Measurements from ENCODE around the gene TMEM171.

The TMEM171 gene

GRCh38 chr5:73120222-73121118 lies at the start of gene TMEM171:
Gene TMEM171 (plus strand): TSS chr5:73120575. CDS start chr5:73123374, 2,799 bp downstream.
- H3K4me1 Mint-ChIP-seq (ENCODE audit: low read depth): peaks cover 29% of the 10 kb centered on the region
- H3K27me3 Mint-ChIP-seq: peaks cover 52% of the 10 kb centered on the region
- H3K4me3 Mint-ChIP-seq: peak within 1 kb of the TSS; percentile 75
- H3K27ac Mint-ChIP-seq: no peak within 1 kb of the TSS
- no peaks in the 10 kb centered on the region for H3K36me3 Mint-ChIP-seq
- no peaks in the 10 kb centered on the region for H3K9me3 Mint-ChIP-seq (ENCODE audit: low read depth)

GRCh38 chr5:73081093-73081492 lies 39.3 kb upstream of the TMEM171 start:
- Mint-ChIP-seq H3K4me1 (ENCODE audit: low read depth) (no peaks in the 10 kb centered on the region), H3K27ac (no peak overlapping the region), H3K36me3 (no peaks in the 10 kb centered on the region), H3K27me3 (peaks cover 6% of the 10 kb centered on the region), H3K4me3 (no peak overlapping the region), H3K9me3 (ENCODE audit: low read depth) (no peaks in the 10 kb centered on the region)

- Mint-ChIP-seq H3K27me3 (peaks cover 16% of the 10 kb centered on the region), H3K4me3 (no peak overlapping the region), H3K9me3 (ENCODE audit: low read depth) (no peaks in the 10 kb centered on the region), H3K4me1 (ENCODE audit: low read depth) (peaks cover 4% of the 10 kb centered on the region), H3K36me3 (no peaks in the 10 kb centered on the region), H3K27ac (no peak overlapping the region)
Observed at GRCh38 chr5:73088026-73088425, 32.3 kb upstream of the TMEM171 start.

GRCh38 chr5:73093943-73094342 lies 26.4 kb upstream of the TMEM171 start:
- Mint-ChIP-seq H3K4me1 (ENCODE audit: low read depth) (peaks cover 6% of the 10 kb centered on the region), H3K27me3 (peaks cover 18% of the 10 kb centered on the region), H3K4me3 (no peak overlapping the region)

GRCh38 chr5:73094415-73094814 lies 26.0 kb upstream of the TMEM171 start:
- no peak overlapping the region for H3K4me3 Mint-ChIP-seq
- peaks cover 18% of the 10 kb centered on the region for H3K27me3 Mint-ChIP-seq
- H3K9me3 Mint-ChIP-seq (ENCODE audit: low read depth): peaks cover 6% of the 10 kb centered on the region
- H3K36me3 Mint-ChIP-seq: no peaks in the 10 kb centered on the region
- H3K4me1 Mint-ChIP-seq (ENCODE audit: low read depth): peaks cover 4% of the 10 kb centered on the region
- H3K27ac Mint-ChIP-seq: no peak overlapping the region

More at GRCh38 chr5:73093943-73094342, 26.4 kb upstream of the TMEM171 start:
- Mint-ChIP-seq H3K27ac (no peak overlapping the region), H3K9me3 (ENCODE audit: low read depth) (peaks cover 6% of the 10 kb centered on the region), H3K36me3 (no peaks in the 10 kb centered on the region)

- no peak overlapping the region for H3K4me3 Mint-ChIP-seq
- peaks cover 4% of the 10 kb centered on the region for H3K4me1 Mint-ChIP-seq (ENCODE audit: low read depth)
- H3K27me3 Mint-ChIP-seq: peaks cover 18% of the 10 kb centered on the region
- no peaks in the 10 kb centered on the region for H3K36me3 Mint-ChIP-seq
- no peak overlapping the region for H3K27ac Mint-ChIP-seq
- peaks cover 6% of the 10 kb centered on the region for H3K9me3 Mint-ChIP-seq (ENCODE audit: low read depth)
Observed at GRCh38 chr5:73095564-73096238, 24.7 kb upstream of the TMEM171 start.

GRCh38 chr5:73096239-73096575 lies 24.2 kb upstream of the TMEM171 start:
- peaks cover 4% of the 10 kb centered on the region for H3K4me1 Mint-ChIP-seq (ENCODE audit: low read depth)
- H3K9me3 Mint-ChIP-seq (ENCODE audit: low read depth): peaks cover 6% of the 10 kb centered on the region
- H3K36me3 Mint-ChIP-seq: no peaks in the 10 kb centered on the region
- H3K27ac Mint-ChIP-seq: no peak overlapping the region
- no peak overlapping the region for H3K4me3 Mint-ChIP-seq
- peaks cover 18% of the 10 kb centered on the region for H3K27me3 Mint-ChIP-seq

- H3K9me3 Mint-ChIP-seq (ENCODE audit: low read depth): peaks cover 6% of the 10 kb centered on the region
- no peaks in the 10 kb centered on the region for H3K36me3 Mint-ChIP-seq
- no peak overlapping the region for H3K27ac Mint-ChIP-seq
- H3K4me3 Mint-ChIP-seq: no peak overlapping the region
- peaks cover 4% of the 10 kb centered on the region for H3K4me1 Mint-ChIP-seq (ENCODE audit: low read depth)
- H3K27me3 Mint-ChIP-seq: peaks cover 15% of the 10 kb centered on the region
Observed at GRCh38 chr5:73097740-73098139, 22.6 kb upstream of the TMEM171 start.

GRCh38 chr5:73100109-73100508 lies 20.3 kb upstream of the TMEM171 start:
- H3K4me1 Mint-ChIP-seq (ENCODE audit: low read depth): no peaks in the 10 kb centered on the region
- H3K9me3 Mint-ChIP-seq (ENCODE audit: low read depth): peaks cover 6% of the 10 kb centered on the region
- H3K27ac Mint-ChIP-seq: no peak overlapping the region
- no peaks in the 10 kb centered on the region for H3K36me3 Mint-ChIP-seq
- no peak overlapping the region for H3K4me3 Mint-ChIP-seq
- peaks cover 18% of the 10 kb centered on the region for H3K27me3 Mint-ChIP-seq

- Mint-ChIP-seq H3K27me3 (peaks cover 12% of the 10 kb centered on the region), H3K4me3 (no peak overlapping the region), H3K4me1 (ENCODE audit: low read depth) (no peaks in the 10 kb centered on the region), H3K36me3 (no peaks in the 10 kb centered on the region), H3K9me3 (ENCODE audit: low read depth) (no peaks in the 10 kb centered on the region), H3K27ac (no peak overlapping the region)
Observed at GRCh38 chr5:73103870-73104299, 16.5 kb upstream of the TMEM171 start.

GRCh38 chr5:73104326-73104725 lies 16.0 kb upstream of the TMEM171 start:
- Mint-ChIP-seq H3K27ac (no peak overlapping the region), H3K9me3 (ENCODE audit: low read depth) (no peaks in the 10 kb centered on the region), H3K4me1 (ENCODE audit: low read depth) (no peaks in the 10 kb centered on the region), H3K36me3 (no peaks in the 10 kb centered on the region), H3K27me3 (peaks cover 14% of the 10 kb centered on the region), H3K4me3 (no peak overlapping the region)

GRCh38 chr5:73106335-73106734 lies 14.0 kb upstream of the TMEM171 start:
- no peaks in the 10 kb centered on the region for H3K9me3 Mint-ChIP-seq (ENCODE audit: low read depth)
- H3K4me1 Mint-ChIP-seq (ENCODE audit: low read depth): no peaks in the 10 kb centered on the region
- no peak overlapping the region for H3K4me3 Mint-ChIP-seq
- H3K27ac Mint-ChIP-seq: no peak overlapping the region
- H3K27me3 Mint-ChIP-seq: peaks cover 16% of the 10 kb centered on the region
- H3K36me3 Mint-ChIP-seq: no peaks in the 10 kb centered on the region

GRCh38 chr5:73110190-73110589 lies 10.2 kb upstream of the TMEM171 start:
- no peak overlapping the region for H3K27ac Mint-ChIP-seq
- H3K9me3 Mint-ChIP-seq (ENCODE audit: low read depth): peaks cover 3% of the 10 kb centered on the region
- peaks cover 20% of the 10 kb centered on the region for H3K27me3 Mint-ChIP-seq
- no peak overlapping the region for H3K4me3 Mint-ChIP-seq
- no peaks in the 10 kb centered on the region for H3K4me1 Mint-ChIP-seq (ENCODE audit: low read depth)
- H3K36me3 Mint-ChIP-seq: no peaks in the 10 kb centered on the region

- Mint-ChIP-seq H3K27ac (no peak overlapping the region), H3K27me3 (peaks cover 24% of the 10 kb centered on the region), H3K4me3 (no peak overlapping the region), H3K4me1 (ENCODE audit: low read depth) (no peaks in the 10 kb centered on the region), H3K9me3 (ENCODE audit: low read depth) (peaks cover 3% of the 10 kb centered on the region), H3K36me3 (no peaks in the 10 kb centered on the region)
Observed at GRCh38 chr5:73111536-73111935, 8.8 kb upstream of the TMEM171 start.

- peaks cover 31% of the 10 kb centered on the region for H3K27me3 Mint-ChIP-seq
- peaks cover 3% of the 10 kb centered on the region for H3K9me3 Mint-ChIP-seq (ENCODE audit: low read depth)
- no peak overlapping the region for H3K27ac Mint-ChIP-seq
- H3K4me3 Mint-ChIP-seq: no peak overlapping the region
- no peaks in the 10 kb centered on the region for H3K36me3 Mint-ChIP-seq
- no peaks in the 10 kb centered on the region for H3K4me1 Mint-ChIP-seq (ENCODE audit: low read depth)
Observed at GRCh38 chr5:73112359-73112758, 8.0 kb upstream of the TMEM171 start.
